Measurements from ENCODE around the gene TSTD1.
"Not testable (repeated sequence)": the region's sequence is repeated elsewhere in the genome, so short reads cannot be mapped to it uniquely, and the experiment has no call there.

TSTD1 gene

GRCh38 chr1:161033751-161034150 is 5.0 kb downstream of the TSTD1 start:
- no peak overlapping the region for H3K4me3 ChIP-seq (ENCODE audit: control insufficient read depth, low read depth, low read length)
- no peak for TF ChIP-seq CTCF (conservative IDR thresholded peaks at IDR 0.05; ENCODE audit: control insufficient read depth, insufficient read depth, low read depth, low read length)
- DNase-seq (ENCODE audit: low read depth) = no peak

GRCh38 chr1:161032409-161032808 is 6.4 kb downstream of the TSTD1 start:
- H3K4me3 ChIP-seq (ENCODE audit: control insufficient read depth, low read depth, low read length) = no peak overlapping the region
- no peak for TF ChIP-seq CTCF (conservative IDR thresholded peaks at IDR 0.05; ENCODE audit: control insufficient read depth, insufficient read depth, low read depth, low read length)
- no peak for DNase-seq (ENCODE audit: low read depth)

- TF ChIP-seq CTCF (conservative IDR thresholded peaks at IDR 0.05; ENCODE audit: control insufficient read depth, insufficient read depth, low read depth, low read length) = no peak
- DNase-seq (ENCODE audit: low read depth) = no peak
- H3K4me3 ChIP-seq (ENCODE audit: control insufficient read depth, low read depth, low read length) = no peak overlapping the region
Measured at GRCh38 chr1:161031874-161032273, 6.9 kb downstream of the TSTD1 start.

- not testable (repeated sequence) for DNase-seq (ENCODE audit: low read depth); H3K4me3 ChIP-seq (ENCODE audit: control insufficient read depth, low read depth, low read length)
Measured at GRCh38 chr1:161029466-161029865, 9.3 kb downstream of the TSTD1 start.

GRCh38 chr1:161026954-161027353 is 11.8 kb downstream of the TSTD1 start:
- not testable (repeated sequence) for DNase-seq (ENCODE audit: low read depth); H3K4me3 ChIP-seq (ENCODE audit: control insufficient read depth, low read depth, low read length)

- DNase-seq (ENCODE audit: low read depth); H3K4me3 ChIP-seq (ENCODE audit: control insufficient read depth, low read depth, low read length): not testable (repeated sequence)
Measured at GRCh38 chr1:161022432-161022831, 16.3 kb downstream of the TSTD1 start.

- DNase-seq (ENCODE audit: low read depth) = no peak
- no peak for TF ChIP-seq CTCF (conservative IDR thresholded peaks at IDR 0.05; ENCODE audit: control insufficient read depth, insufficient read depth, low read depth, low read length)
- H3K4me3 ChIP-seq (ENCODE audit: control insufficient read depth, low read depth, low read length) = no peak overlapping the region
Measured at GRCh38 chr1:161021970-161022353, 16.8 kb downstream of the TSTD1 start.

- DNase-seq (ENCODE audit: low read depth) = no peak
- peak overlapping the region; percentile 31 for H3K4me3 ChIP-seq (ENCODE audit: control insufficient read depth, low read depth, low read length)
- no peak for TF ChIP-seq CTCF (conservative IDR thresholded peaks at IDR 0.05; ENCODE audit: control insufficient read depth, insufficient read depth, low read depth, low read length)
Measured at GRCh38 chr1:161021165-161021969, 17.4 kb downstream of the TSTD1 start.
